NCI-H69 (cell line): ENCODE measurements around the gene EMP3.

Source experiments
- DNase-seq: peaks from one replicate; lab custom pipeline; 2025; lab: John Stamatoyannopoulos, UW

The EMP3 gene

DNA sequence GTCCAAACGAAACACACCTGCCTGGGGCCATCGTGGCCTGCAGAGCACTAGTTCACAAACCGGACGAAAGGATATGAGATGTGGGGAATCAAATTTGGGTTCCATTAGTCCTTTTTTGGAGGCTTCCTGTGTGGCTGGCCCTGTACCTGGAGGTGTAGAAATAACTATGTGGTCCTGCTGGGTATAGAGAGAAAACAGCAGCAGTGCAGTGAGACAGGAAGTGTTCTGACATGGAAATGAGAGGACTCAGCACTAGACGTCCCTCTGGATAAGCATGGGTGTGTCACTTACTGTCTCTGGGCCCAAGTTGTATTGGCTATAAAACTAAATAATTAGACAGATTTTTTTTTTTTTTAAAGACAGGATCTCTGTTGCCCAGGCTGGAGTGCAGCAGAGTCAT, 53.7 kb downstream of the EMP3 start:
- DNase-seq, result peak; percentile 39
